IPS-15b (cell line): Measurements from ENCODE around the gene RPS21.

Experiments used
- H3K27me3 ChIP-seq: one replicate; pipeline ENCODE4 v1.6.1; 2013; ENCODE audit warnings: low read length; ENCODE audit not compliant: control insufficient read depth, insufficient read depth
- H3K36me3 ChIP-seq: one replicate; pipeline ENCODE4 v1.6.1; 2013; ENCODE audit warnings: low read length; ENCODE audit not compliant: control insufficient read depth, insufficient read depth
- H3K4me1 ChIP-seq: one replicate; pipeline ENCODE4 v1.6.1; 2013; ENCODE audit warnings: mild to moderate bottlenecking, low read length; ENCODE audit not compliant: control insufficient read depth, insufficient read depth
- H3K4me3 ChIP-seq: one replicate; pipeline ENCODE4 v1.5.1; 2013; ENCODE audit warnings: low read depth, low read length
- H3K9ac ChIP-seq: one replicate; pipeline ENCODE4 v1.6.1; 2013; ENCODE audit warnings: low read depth, mild to moderate bottlenecking, low read length
- H3K9me3 ChIP-seq: one replicate; pipeline ENCODE4 v1.6.1; 2013; ENCODE audit warnings: mild to moderate bottlenecking, low read length; ENCODE audit not compliant: control insufficient read depth, insufficient read depth

Gene RPS21

GRCh38 chr20:62391165-62392076 is 4.5 kb downstream of the RPS21 start:
- H3K4me1 ChIP-seq: no peaks in the 10 kb centered on the region
- peaks cover 38% of the 10 kb centered on the region for H3K36me3 ChIP-seq
- H3K4me3 ChIP-seq: no peak overlapping the region
- H3K27me3 ChIP-seq: no peaks in the 10 kb centered on the region
- no peak overlapping the region for H3K9ac ChIP-seq
- no peaks in the 10 kb centered on the region for H3K9me3 ChIP-seq

- H3K9ac ChIP-seq: no peak overlapping the region
- H3K4me1 ChIP-seq: no peaks in the 10 kb centered on the region
- H3K4me3 ChIP-seq: no peak overlapping the region
- H3K36me3 ChIP-seq: peaks cover 35% of the 10 kb centered on the region
- no peaks in the 10 kb centered on the region for H3K27me3 ChIP-seq
- H3K9me3 ChIP-seq: no peaks in the 10 kb centered on the region
Measured at GRCh38 chr20:62392077-62392418, 5.1 kb downstream of the RPS21 start.

DNA sequence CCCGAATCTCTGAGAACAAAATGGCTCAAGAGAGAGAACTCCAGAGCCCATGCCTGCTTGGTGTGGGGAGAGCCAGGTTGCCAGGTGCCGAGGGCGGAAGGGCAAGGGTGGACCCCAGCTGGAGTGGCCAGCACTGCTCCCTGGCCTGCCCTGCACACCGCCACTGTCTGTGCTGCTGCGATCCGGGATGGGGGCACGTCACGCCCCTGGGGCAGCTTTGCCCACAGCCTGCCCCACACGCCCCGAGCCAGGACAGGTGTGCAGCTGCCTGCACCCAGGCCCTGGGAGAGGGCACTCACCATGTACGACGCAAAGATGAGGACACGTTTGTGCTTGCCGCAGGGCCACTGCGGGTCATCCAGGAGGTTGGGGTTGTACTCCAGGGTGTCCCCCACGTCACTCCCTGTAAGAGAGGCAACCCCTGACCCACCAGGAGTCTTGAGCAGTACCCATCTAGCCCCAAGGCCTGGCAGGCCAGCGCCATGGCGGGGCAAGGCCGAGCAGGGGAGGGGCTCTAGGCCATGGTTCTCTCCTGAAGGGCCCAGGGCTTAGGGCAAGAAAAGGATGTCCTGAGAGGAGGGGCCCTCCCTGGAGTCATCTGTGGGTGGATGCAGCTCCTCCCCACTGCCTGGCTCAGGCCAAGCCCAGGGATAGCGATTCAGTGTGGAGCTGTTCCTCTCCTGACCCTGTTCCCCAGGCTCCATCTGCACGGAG is 5.9 kb downstream of the RPS21 start:
- Histone ChIP-seq H3K9ac (no peak overlapping the region), H3K9me3 (no peaks in the 10 kb centered on the region), H3K4me3 (no peak overlapping the region), H3K27me3 (no peaks in the 10 kb centered on the region), H3K4me1 (no peaks in the 10 kb centered on the region), H3K36me3 (peaks cover 34% of the 10 kb centered on the region)

DNA sequence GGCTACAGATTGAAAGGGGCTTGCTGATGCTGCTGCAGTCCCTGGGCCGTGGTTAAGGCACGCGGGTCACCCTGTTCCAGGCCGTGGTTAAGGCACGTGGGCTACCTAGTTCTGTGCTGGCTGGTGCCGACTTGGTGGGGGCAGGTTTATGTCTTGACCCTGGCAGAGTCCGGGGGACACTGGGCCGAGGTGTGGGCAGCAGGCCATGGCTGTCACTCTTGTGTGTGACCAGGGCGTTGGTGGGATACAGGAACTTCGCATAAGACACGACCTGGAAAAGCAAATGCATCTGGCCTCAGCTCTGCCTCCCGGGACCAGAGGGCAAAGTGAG is 6.4 kb downstream of the RPS21 start:
- H3K36me3 ChIP-seq: peaks cover 29% of the 10 kb centered on the region
- H3K9ac ChIP-seq: no peak overlapping the region

DNA sequence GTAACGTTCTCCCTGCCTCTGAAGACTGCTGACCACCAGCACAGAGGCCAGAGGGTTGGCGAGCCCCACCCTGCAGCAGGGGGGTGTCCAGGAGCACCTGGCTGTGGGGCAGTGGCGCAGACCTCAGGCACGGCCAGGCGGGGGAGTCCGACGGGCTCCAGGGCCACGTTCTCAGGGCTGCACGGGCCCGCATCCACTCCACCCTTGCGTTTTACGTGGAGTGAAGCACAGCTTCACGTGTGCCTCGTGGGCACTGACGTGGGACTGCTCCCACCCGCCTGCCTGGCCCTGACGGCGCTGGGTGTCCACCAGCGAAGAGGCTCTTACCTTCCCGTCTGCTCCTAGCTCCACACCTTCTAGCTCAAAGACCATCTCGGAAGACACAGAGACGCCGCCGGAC is 6.9 kb downstream of the RPS21 start:
- Histone ChIP-seq H3K9ac (no peak overlapping the region), H3K27me3 (no peaks in the 10 kb centered on the region), H3K4me1 (no peaks in the 10 kb centered on the region), H3K36me3 (peaks cover 24% of the 10 kb centered on the region), H3K9me3 (no peaks in the 10 kb centered on the region), H3K4me3 (no peak overlapping the region)

More for the DNA sequence above, 6.4 kb downstream of the RPS21 start:
- Histone ChIP-seq H3K4me1 (no peaks in the 10 kb centered on the region), H3K27me3 (no peaks in the 10 kb centered on the region), H3K9me3 (no peaks in the 10 kb centered on the region), H3K4me3 (no peak overlapping the region)

GRCh38 chr20:62394248-62395245 is 7.6 kb downstream of the RPS21 start:
- no peak overlapping the region for H3K4me3 ChIP-seq
- no peaks in the 10 kb centered on the region for H3K4me1 ChIP-seq
- no peak overlapping the region for H3K9ac ChIP-seq
- no peaks in the 10 kb centered on the region for H3K27me3 ChIP-seq
- peaks cover 17% of the 10 kb centered on the region for H3K36me3 ChIP-seq
- H3K9me3 ChIP-seq: no peaks in the 10 kb centered on the region

- Histone ChIP-seq H3K4me1 (no peaks in the 10 kb centered on the region), H3K27me3 (no peaks in the 10 kb centered on the region), H3K9ac (no peak overlapping the region), H3K4me3 (no peak overlapping the region), H3K9me3 (no peaks in the 10 kb centered on the region), H3K36me3 (peaks cover 8% of the 10 kb centered on the region)
Measured at GRCh38 chr20:62395311-62396242, 8.7 kb downstream of the RPS21 start.

- no peaks in the 10 kb centered on the region for H3K9me3 ChIP-seq
- H3K27me3 ChIP-seq: no peaks in the 10 kb centered on the region
- peaks cover 6% of the 10 kb centered on the region for H3K36me3 ChIP-seq
- no peaks in the 10 kb centered on the region for H3K4me1 ChIP-seq
- no peak overlapping the region for H3K4me3 ChIP-seq
- no peak overlapping the region for H3K9ac ChIP-seq
Measured at GRCh38 chr20:62396367-62397239, 9.7 kb downstream of the RPS21 start.

DNA sequence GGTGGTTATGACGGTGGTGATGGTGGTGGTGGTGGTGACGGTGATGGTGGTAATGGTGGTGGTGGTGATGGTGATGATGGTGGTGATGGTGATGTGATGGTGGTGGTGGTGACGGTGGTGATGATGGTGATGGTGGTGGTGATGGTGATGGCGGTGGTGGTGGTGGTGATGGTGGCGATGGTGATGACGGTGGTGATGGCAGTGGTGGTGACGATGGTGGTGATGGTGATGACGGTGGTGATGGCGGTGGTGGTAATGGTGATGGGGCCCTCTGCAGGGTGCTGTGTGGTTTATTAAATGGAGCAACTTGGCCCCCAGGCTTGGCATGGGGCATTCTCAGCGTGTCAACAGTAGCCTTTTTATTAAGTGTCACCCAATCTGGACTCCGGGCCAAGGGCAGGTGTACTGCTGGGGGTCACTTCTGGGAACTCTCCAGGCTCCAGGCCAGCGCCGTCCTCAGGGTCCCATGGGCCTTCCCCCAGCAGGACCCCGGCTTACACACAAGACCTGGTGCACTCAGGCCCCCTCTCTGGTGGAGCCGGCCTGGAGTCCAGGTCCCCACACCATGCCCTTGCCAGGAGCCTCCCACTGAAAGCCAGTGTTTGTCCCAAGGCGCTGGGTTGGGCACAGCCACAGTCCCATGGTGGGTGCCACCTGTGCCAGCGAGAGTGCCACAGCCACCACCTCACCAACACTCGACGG is 11.4 kb downstream of the RPS21 start:
- H3K9ac ChIP-seq: no peak overlapping the region
- H3K36me3 ChIP-seq: peaks cover 2% of the 10 kb centered on the region
- H3K4me3 ChIP-seq: no peak overlapping the region
- no peaks in the 10 kb centered on the region for H3K4me1 ChIP-seq
- no peaks in the 10 kb centered on the region for H3K9me3 ChIP-seq
- H3K27me3 ChIP-seq: no peaks in the 10 kb centered on the region

DNA sequence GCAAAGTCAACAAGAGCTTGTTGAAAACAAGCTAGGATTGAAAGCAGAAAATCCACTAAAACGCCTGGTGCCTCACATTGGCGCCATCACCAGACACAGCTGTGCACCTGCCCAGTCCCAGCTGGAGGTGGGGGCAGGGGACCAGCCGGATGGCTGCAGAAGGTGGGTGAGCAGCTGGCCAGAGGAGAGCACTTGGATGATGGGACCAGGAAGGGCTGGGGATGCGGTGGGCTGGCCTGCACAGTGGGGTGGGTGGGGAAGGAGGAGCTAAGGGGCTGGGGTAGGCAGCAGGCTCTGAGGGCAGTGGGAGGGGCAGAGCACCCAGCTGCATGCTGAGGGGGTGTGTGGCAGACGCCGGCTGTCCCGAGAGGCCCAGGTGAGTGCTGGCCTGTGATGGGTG is 13.1 kb downstream of the RPS21 start:
- Histone ChIP-seq H3K27me3 (no peaks in the 10 kb centered on the region), H3K9me3 (no peaks in the 10 kb centered on the region), H3K9ac (no peak overlapping the region), H3K4me3 (no peak overlapping the region), H3K4me1 (no peaks in the 10 kb centered on the region), H3K36me3 (no peaks in the 10 kb centered on the region)
